Neutrophil (primary cell): ENCODE measurements around the gene LBHD2.

Experiments used
- H3K27ac ChIP-seq: fragments of 200-600 bp; sonication (generic); 2 replicates; pipeline ENCODE4 v1.5.1; 2016; ENCODE audit warnings: mild to moderate bottlenecking, moderate library complexity
- H3K27me3 ChIP-seq: fragments of 200-600 bp; sonication (generic); 2 replicates; pipeline ENCODE4 v1.6.0; 2016; ENCODE audit warnings: mild to moderate bottlenecking
- H3K36me3 ChIP-seq: fragments of 200-600 bp; sonication (generic); 2 replicates; pipeline ENCODE4 v1.5.1; 2017
- H3K4me1 ChIP-seq, 2 experiments: fragments of 200-600 bp in 1 of 2; sonication (generic) in 1 of 2; 1 replicate in 1 of 2; 2 replicates in 1 of 2; pipeline versions ENCODE4 v1.5.1 to v1.6.1; 2013 to 2016; ENCODE audit warnings: low read depth in 1 of 2, low read length in 1 of 2, mild to moderate bottlenecking in 1 of 2, moderate library complexity in 1 of 2; ENCODE audit not compliant: control insufficient read depth in 1 of 2, insufficient read depth in 1 of 2
- H3K4me3 ChIP-seq, 2 experiments: fragments of 200-600 bp in 1 of 2; sonication (generic) in 1 of 2; 1 replicate in 1 of 2; 2 replicates in 1 of 2; pipeline ENCODE4 v1.5.1; 2013 to 2016; ENCODE audit warnings: low read depth in 1 of 2, low read length in 1 of 2, mild to moderate bottlenecking in 1 of 2, moderate library complexity in 1 of 2
- H3K9me3 ChIP-seq: fragments of 200-600 bp; sonication (generic); 2 replicates; pipeline ENCODE4 v1.5.1; 2016
- CTCF ChIP-seq: fragments of 200-600 bp; sonication (generic); IDR thresholded peaks from 2 replicates; pipeline ENCODE4 v1.5.1; 2016; ENCODE audit warnings: antibody characterized with exemption

Gene LBHD2

GRCh38 chr14:103107941-103108748, 24.1 kb downstream of the LBHD2 start:
- Histone ChIP-seq H3K36me3 (no peaks in the 10 kb centered on the region), H3K4me3 (no peak overlapping the region), H3K4me1 (peaks cover 55 to 58% of the 10 kb centered on the region in 2 experiments), H3K9me3 (no peaks in the 10 kb centered on the region), H3K27ac (no peak overlapping the region), H3K27me3 (peaks cover 34% of the 10 kb centered on the region)
- no peak for TF ChIP-seq CTCF

- Histone ChIP-seq H3K4me3 (no peak overlapping the region), H3K4me1 (peaks cover 57 to 64% of the 10 kb centered on the region in 2 experiments), H3K36me3 (no peaks in the 10 kb centered on the region), H3K9me3 (no peaks in the 10 kb centered on the region), H3K27ac (no peak overlapping the region), H3K27me3 (peaks cover 27% of the 10 kb centered on the region)
- TF ChIP-seq CTCF = no peak
These were observed 24.8 kb downstream of the LBHD2 start for GRCh38 chr14:103108749-103109207.

- no peak overlapping the region for H3K4me3 ChIP-seq
- H3K36me3 ChIP-seq = no peaks in the 10 kb centered on the region
- H3K27ac ChIP-seq = peak overlapping the region; percentile 69
- peaks cover 57 to 73% of the 10 kb centered on the region in 2 experiments for H3K4me1 ChIP-seq
- H3K27me3 ChIP-seq = peaks cover 17% of the 10 kb centered on the region
- TF ChIP-seq CTCF = no peak
- H3K9me3 ChIP-seq = no peaks in the 10 kb centered on the region
These were observed 25.8 kb downstream of the LBHD2 start for GRCh38 chr14:103109535-103110441.

GRCh38 chr14:103110681-103111231, 26.7 kb downstream of the LBHD2 start:
- Histone ChIP-seq H3K27ac (peak overlapping the region; percentile 69), H3K9me3 (no peaks in the 10 kb centered on the region), H3K27me3 (peaks cover 9% of the 10 kb centered on the region), H3K4me3 (peak overlapping the region in 1 of 2 experiments; percentile 36), H3K36me3 (no peaks in the 10 kb centered on the region), H3K4me1 (peaks cover 57 to 73% of the 10 kb centered on the region in 2 experiments)
- TF ChIP-seq CTCF = no peak

GRCh38 chr14:103111232-103111868, 27.3 kb downstream of the LBHD2 start:
- H3K27me3 ChIP-seq = peaks cover 5% of the 10 kb centered on the region
- H3K36me3 ChIP-seq = no peaks in the 10 kb centered on the region
- H3K4me3 ChIP-seq = peak overlapping the region in 1 of 2 experiments; percentile 36
- peaks cover 59 to 72% of the 10 kb centered on the region in 2 experiments for H3K4me1 ChIP-seq
- no peaks in the 10 kb centered on the region for H3K9me3 ChIP-seq
- peak overlapping the region; percentile 69 for H3K27ac ChIP-seq
- no peak for TF ChIP-seq CTCF
